Neuronal stem cell (in vitro differentiated cells): ENCODE results near the gene MPV17L2.

ENCODE experiments used
- DNase-seq: peaks from one replicate; pipeline ENCODE4 v3.0.0-alpha.2; 2013; ENCODE audit warnings: low spot score
- H2AFZ ChIP-seq: one replicate; pipeline ENCODE4 v1.6.1; 2013; ENCODE audit warnings: mild to moderate bottlenecking, low read length, inconsistent platforms
- H2AK5ac ChIP-seq: 2 replicates; pipeline ENCODE4 v1.6.1; 2013; ENCODE audit warnings: low read depth, mild to moderate bottlenecking, inconsistent platforms, low read length, moderate library complexity, mixed read lengths
- H2BK120ac ChIP-seq: 2 replicates; pipeline ENCODE4 v1.6.1; 2013; ENCODE audit warnings: low read depth, mild to moderate bottlenecking, inconsistent platforms, low read length, moderate library complexity, mixed read lengths
- H2BK12ac ChIP-seq: one replicate; pipeline ENCODE4 v1.6.1; 2013; ENCODE audit warnings: low read length, inconsistent platforms
- H2BK15ac ChIP-seq: 2 replicates; pipeline ENCODE4 v1.6.1; 2013; ENCODE audit warnings: mild to moderate bottlenecking, low read length, inconsistent platforms, mixed read lengths
- H2BK5ac ChIP-seq: one replicate; pipeline ENCODE4 v1.6.1; 2013; ENCODE audit warnings: inconsistent platforms, mild to moderate bottlenecking, low read length, moderate library complexity
- H3K14ac ChIP-seq: one replicate; pipeline ENCODE4 v1.6.1; 2013; ENCODE audit warnings: low read length, inconsistent platforms
- H3K18ac ChIP-seq: 2 replicates; pipeline ENCODE4 v1.6.1; 2013; ENCODE audit warnings: low read length, inconsistent platforms
- H3K23ac ChIP-seq: 2 replicates; pipeline ENCODE4 v1.6.1; 2013; ENCODE audit warnings: low read depth, mild to moderate bottlenecking, mixed read lengths, low read length, inconsistent platforms; ENCODE audit not compliant: poor library complexity
- H3K27ac ChIP-seq: replicated peaks from 3 replicates; pipeline ENCODE4 v1.5.1; 2013; ENCODE audit warnings: low read length, inconsistent platforms
- H3K27me3 ChIP-seq, 3 experiments: 2 replicates each; pipeline ENCODE4 v1.6.1; 2013; ENCODE audit warnings: low read length in 3 of 3, mild to moderate bottlenecking in 2 of 3, inconsistent platforms in 1 of 3, low read depth in 1 of 3, mixed read lengths in 1 of 3, moderate library complexity in 1 of 3; ENCODE audit not compliant: control insufficient read depth in 3 of 3, insufficient read depth in 3 of 3
- H3K36me3 ChIP-seq, 2 donors: replicated peaks in 1 of 2; 2 replicates each; pipeline ENCODE4 v1.6.1; 2013; ENCODE audit warnings: low read length in 2 of 2; ENCODE audit not compliant: control insufficient read depth in 2 of 2, insufficient read depth in 2 of 2
- H3K4ac ChIP-seq: 2 replicates; pipeline ENCODE4 v1.6.1; 2013; ENCODE audit warnings: inconsistent platforms, mild to moderate bottlenecking, low read length, moderate library complexity
- H3K4me1 ChIP-seq, 2 donors: 1 replicate in 1 of 2; 2 replicates in 1 of 2; pipeline ENCODE4 v1.6.1; 2013; ENCODE audit warnings: low read length in 2 of 2, low read depth in 1 of 2; ENCODE audit not compliant: control insufficient read depth in 2 of 2, insufficient read depth in 1 of 2
- H3K4me2 ChIP-seq: one replicate; pipeline ENCODE4 v1.6.1; 2013; ENCODE audit warnings: mild to moderate bottlenecking, low read length, inconsistent platforms; ENCODE audit not compliant: insufficient read depth, poor library complexity, severe bottlenecking
- H3K4me3 ChIP-seq, 2 donors: 2 replicates each; pipeline ENCODE4 v1.5.1; 2013; ENCODE audit warnings: low read length in 2 of 2, mild to moderate bottlenecking in 2 of 2, inconsistent platforms in 1 of 2, moderate library complexity in 1 of 2
- H3K79me1 ChIP-seq: one replicate; pipeline ENCODE4 v1.6.1; 2013; ENCODE audit warnings: low read depth, mild to moderate bottlenecking, inconsistent platforms, low read length, moderate library complexity
- H3K9ac ChIP-seq: one replicate; pipeline ENCODE4 v1.6.1; 2013; ENCODE audit warnings: mild to moderate bottlenecking, low read depth, low read length, inconsistent platforms; ENCODE audit not compliant: poor library complexity
- H3K9me3 ChIP-seq, 2 donors: replicated peaks in 1 of 2; 2 replicates each; pipeline versions ENCODE3 to v1.6.1; 2013; ENCODE audit warnings: low read length in 2 of 2, mild to moderate bottlenecking in 2 of 2, inconsistent platforms in 1 of 2, low read depth in 1 of 2, mixed read lengths in 1 of 2, moderate library complexity in 1 of 2; ENCODE audit not compliant: control insufficient read depth in 2 of 2, insufficient read depth in 1 of 2
- H4K8ac ChIP-seq: one replicate; pipeline ENCODE4 v1.6.1; 2013; ENCODE audit warnings: low read depth, mild to moderate bottlenecking, inconsistent platforms, low read length, moderate library complexity
- H4K91ac ChIP-seq: one replicate; pipeline ENCODE4 v1.6.1; 2013; ENCODE audit warnings: low read length, low read depth, mild to moderate bottlenecking, inconsistent platforms; ENCODE audit not compliant: poor library complexity
- WGBS, 2 donors: extraction: QIAGEN DNeasy Blood & Tissue Kit; methylation state at CpG; one replicate each; pipeline ENCODE4 v1.1.7; 2013; ENCODE audit warnings: missing lambda C conversion rate in 2 of 2, mixed read lengths in 1 of 2; ENCODE audit not compliant: insufficient read length in 2 of 2, insufficient replicate concordance in 1 of 2; ENCODE audit errors: extremely low coverage in 2 of 2; 5-methylcytosine and 5-hydroxymethylcytosine counted together

Gene MPV17L2

DNA sequence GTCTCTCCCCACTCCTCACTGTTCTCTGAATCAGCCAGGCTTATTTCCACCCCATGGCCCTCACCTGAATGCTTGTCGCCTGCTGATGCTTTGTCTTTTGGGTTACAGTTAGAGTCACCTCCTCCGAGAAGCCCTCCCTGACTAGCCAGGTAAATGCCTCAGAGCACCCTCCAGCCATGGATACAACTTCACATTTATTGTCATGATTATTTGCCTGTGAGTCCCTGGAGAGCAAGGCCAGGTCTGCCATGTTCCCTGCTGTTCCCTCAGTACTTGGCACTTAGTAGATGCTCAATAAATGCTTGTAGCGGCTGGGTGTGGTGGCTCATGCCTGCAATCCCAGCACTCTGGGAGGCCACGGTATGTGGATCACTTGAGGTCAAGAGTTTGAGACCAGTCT is 36.9 kb downstream of the MPV17L2 start:
- peaks cover 6 to 17% of the 10 kb centered on the region in 2 donors for H3K4me1 ChIP-seq
- H3K79me1 ChIP-seq: peaks cover 3% of the 10 kb centered on the region
- H3K9ac ChIP-seq: no peak overlapping the region
- peaks cover 0 to 6% of the 10 kb centered on the region in 2 donors for H3K9me3 ChIP-seq
- no peak overlapping the region for H3K23ac ChIP-seq
- DNase-seq: no peak
- H3K4me2 ChIP-seq: no peak overlapping the region
- H2BK15ac ChIP-seq: no peak overlapping the region
- no peak overlapping the region for H3K4ac ChIP-seq
- H3K4me3 ChIP-seq: no peak overlapping the region
- H3K27me3 ChIP-seq: peaks cover 8 to 38% (median 33%) of the 10 kb centered on the region in 3 experiments
- H3K14ac ChIP-seq: no peak overlapping the region
- WGBS, 2 donors: no CpG with 5 or more reads among the region's 4 CpGs
- H4K91ac ChIP-seq: no peak overlapping the region
- H3K27ac ChIP-seq: no peak overlapping the region
- H2AFZ ChIP-seq: no peak overlapping the region
- no peak overlapping the region for H2BK12ac ChIP-seq
- H3K18ac ChIP-seq: no peak overlapping the region
- no peak overlapping the region for H2BK120ac ChIP-seq
- H3K36me3 ChIP-seq: no peaks in the 10 kb centered on the region
- H4K8ac ChIP-seq: no peak overlapping the region
- no peak overlapping the region for H2BK5ac ChIP-seq
- no peak overlapping the region for H2AK5ac ChIP-seq

DNA sequence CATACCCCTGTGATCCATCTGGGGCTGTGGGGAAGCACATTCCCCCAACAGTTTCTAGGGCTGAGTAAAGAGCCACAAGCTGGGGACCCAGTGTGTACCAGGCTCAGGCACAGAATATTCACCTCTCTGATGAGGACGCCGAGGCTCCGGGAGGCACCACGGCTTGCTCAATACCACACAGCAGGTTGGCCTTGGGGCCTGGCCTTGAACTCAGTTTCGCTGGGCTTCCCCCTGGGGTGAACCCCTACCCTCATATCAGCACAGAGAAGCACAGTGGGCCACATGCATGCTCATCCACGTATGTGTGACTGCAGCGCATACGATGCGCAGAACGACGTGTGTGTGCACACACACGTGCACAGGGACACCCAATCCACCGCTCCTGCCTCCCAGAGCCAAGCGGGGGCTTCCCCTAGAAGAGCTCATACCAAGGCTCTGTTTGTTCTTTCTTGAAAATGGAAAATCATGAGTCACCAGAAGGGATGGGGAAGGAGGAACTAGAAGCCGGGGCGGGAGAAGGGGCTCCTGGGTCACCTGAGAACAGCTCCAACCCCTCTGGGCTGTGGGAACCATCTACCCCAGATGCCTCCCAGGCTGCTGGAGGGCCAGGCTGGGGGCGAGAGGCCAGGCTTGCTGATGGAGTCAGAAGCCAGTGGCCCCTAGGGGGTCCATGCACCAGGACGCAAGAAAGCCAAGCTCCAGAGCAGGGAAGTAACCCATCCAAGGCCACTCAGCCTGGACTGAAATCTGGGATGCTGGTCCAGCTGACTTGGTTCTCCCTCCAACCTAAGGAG is 38.1 kb downstream of the MPV17L2 start:
- no peak overlapping the region for H3K18ac ChIP-seq
- no peak overlapping the region for H3K23ac ChIP-seq
- H2BK120ac ChIP-seq: no peak overlapping the region
- no peak overlapping the region for H2AK5ac ChIP-seq
- no peak overlapping the region for H4K8ac ChIP-seq
- peaks cover 0 to 26% (median 21%) of the 10 kb centered on the region in 3 experiments for H3K27me3 ChIP-seq
- peaks cover 0 to 4% of the 10 kb centered on the region in 2 donors for H3K9me3 ChIP-seq
- H2BK5ac ChIP-seq: no peak overlapping the region
- WGBS, 2 donors: no CpG with 5 or more reads among the region's 18 CpGs
- no peak overlapping the region for H3K4ac ChIP-seq
- no peak overlapping the region for H3K4me3 ChIP-seq
- no peak for DNase-seq
- H2AFZ ChIP-seq: no peak overlapping the region
- H3K4me2 ChIP-seq: no peak overlapping the region
- peaks cover 3% of the 10 kb centered on the region for H3K79me1 ChIP-seq
- H3K14ac ChIP-seq: no peak overlapping the region
- no peak overlapping the region for H3K27ac ChIP-seq
- no peak overlapping the region for H2BK12ac ChIP-seq
- no peaks in the 10 kb centered on the region for H3K36me3 ChIP-seq
- H3K4me1 ChIP-seq: peaks cover 4 to 6% of the 10 kb centered on the region in 2 donors
- peak overlapping the region; percentile 14 for H3K9ac ChIP-seq
- no peak overlapping the region for H2BK15ac ChIP-seq
- H4K91ac ChIP-seq: no peak overlapping the region

DNA sequence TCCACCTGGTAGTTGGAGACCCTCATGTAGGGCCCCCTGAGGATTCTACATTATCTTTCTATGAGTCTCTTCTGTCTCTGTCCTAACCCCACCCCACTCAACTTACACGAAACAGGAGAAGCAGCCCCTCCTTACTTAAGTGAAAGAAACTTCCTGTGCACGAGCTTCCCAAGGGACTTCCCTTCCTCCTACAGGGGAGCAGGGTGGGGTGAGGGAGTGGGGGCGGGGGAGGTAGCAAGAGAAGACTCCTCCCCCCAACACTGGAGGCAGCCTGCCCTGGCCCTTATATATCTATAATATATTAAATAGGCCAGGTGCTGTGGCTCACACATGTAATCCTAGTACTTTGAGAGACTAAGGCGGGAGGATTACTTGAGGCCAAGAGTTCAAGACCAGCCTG is 38.8 kb downstream of the MPV17L2 start:
- H3K18ac ChIP-seq: no peak overlapping the region
- no peak overlapping the region for H3K14ac ChIP-seq
- H3K4me1 ChIP-seq: peaks cover 4 to 6% of the 10 kb centered on the region in 2 donors
- no peak overlapping the region for H2BK120ac ChIP-seq
- peaks cover 0 to 19% (median 17%) of the 10 kb centered on the region in 3 experiments for H3K27me3 ChIP-seq
- no peak overlapping the region for H4K8ac ChIP-seq
- H2BK5ac ChIP-seq: no peak overlapping the region
- no peak overlapping the region for H2AK5ac ChIP-seq
- no peak for DNase-seq
- peaks cover 0 to 4% of the 10 kb centered on the region in 2 donors for H3K9me3 ChIP-seq
- H3K36me3 ChIP-seq: no peaks in the 10 kb centered on the region
- no peak overlapping the region for H4K91ac ChIP-seq
- peaks cover 3% of the 10 kb centered on the region for H3K79me1 ChIP-seq
- H2AFZ ChIP-seq: no peak overlapping the region
- no peak overlapping the region for H3K4me3 ChIP-seq
- H3K4ac ChIP-seq: no peak overlapping the region
- H3K9ac ChIP-seq: no peak overlapping the region
- no peak overlapping the region for H2BK15ac ChIP-seq
- WGBS, 2 donors: no CpG with 5 or more reads among the region's 4 CpGs
- H3K4me2 ChIP-seq: no peak overlapping the region
- no peak overlapping the region for H3K27ac ChIP-seq
- no peak overlapping the region for H2BK12ac ChIP-seq
- H3K23ac ChIP-seq: no peak overlapping the region

DNA sequence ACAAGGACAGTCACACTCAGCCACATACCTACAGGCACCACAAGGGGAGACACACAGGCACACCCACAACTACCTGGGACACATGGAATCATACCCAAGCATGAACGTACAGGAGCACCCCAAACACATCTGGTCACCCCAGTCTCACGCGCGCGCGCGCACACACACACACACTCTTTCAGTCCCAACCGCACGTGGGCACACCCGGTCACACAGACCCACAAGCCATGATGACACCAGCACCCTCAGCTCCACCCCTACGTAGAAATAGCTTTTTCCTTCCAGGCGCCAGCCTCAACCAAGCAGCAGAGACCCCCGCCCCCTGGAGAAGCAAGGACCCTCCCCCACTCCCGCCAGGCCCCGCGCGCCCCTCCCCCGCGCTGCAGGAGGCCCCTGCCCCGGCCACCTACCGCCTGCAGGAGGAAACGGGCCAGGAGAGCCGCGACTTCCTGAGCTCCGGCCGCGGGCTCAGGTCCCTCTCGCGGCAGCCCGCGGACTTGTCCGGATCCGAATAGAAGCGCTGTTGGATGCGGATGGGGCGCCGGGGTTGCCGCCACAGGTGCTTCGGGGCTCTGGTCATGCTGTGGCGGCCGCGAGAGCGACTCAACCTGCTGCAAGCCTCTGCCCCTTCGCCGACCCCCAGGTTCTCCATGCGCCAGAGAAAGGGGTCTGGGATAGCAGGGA is 39.7 kb downstream of the MPV17L2 start:
- peak overlapping the region; percentile 65 for H3K23ac ChIP-seq
- H4K8ac ChIP-seq: no peak overlapping the region
- H3K18ac ChIP-seq: peak overlapping the region; percentile 1
- H3K9me3 ChIP-seq: peaks cover 0 to 4% of the 10 kb centered on the region in 2 donors
- no peak overlapping the region for H2BK120ac ChIP-seq
- H3K27me3 ChIP-seq: peaks cover 0 to 17% (median 10%) of the 10 kb centered on the region in 3 experiments
- peak; percentile 82 for DNase-seq
- no peak overlapping the region for H2BK5ac ChIP-seq
- H3K79me1 ChIP-seq: peaks cover 3% of the 10 kb centered on the region
- no peak overlapping the region for H3K14ac ChIP-seq
- H2AK5ac ChIP-seq: no peak overlapping the region
- peak overlapping the region; percentile 3 to 32 for H3K4me3 ChIP-seq
- peaks cover 4 to 6% of the 10 kb centered on the region in 2 donors for H3K4me1 ChIP-seq
- H3K27ac ChIP-seq: no peak overlapping the region
- H2AFZ ChIP-seq: peak overlapping the region; percentile 47
- H4K91ac ChIP-seq: no peak overlapping the region
- H3K4ac ChIP-seq: no peak overlapping the region
- no peak overlapping the region for H2BK12ac ChIP-seq
- H2BK15ac ChIP-seq: no peak overlapping the region
- H3K4me2 ChIP-seq: peak overlapping the region; percentile 66
- H3K36me3 ChIP-seq: no peaks in the 10 kb centered on the region
- no CpG with 5 or more reads among the region's 46 CpGs for WGBS, 2 donors
- peak overlapping the region; percentile 30 for H3K9ac ChIP-seq
